B cell (primary cell): ENCODE data around the gene NAPB. TPM values are rescaled to one million over a fixed set of nuclear protein-coding genes. Genes with fewer than 3 reads are reported as not detected.

Experiments
- ATAC-seq: fragments of 200-7000 bp; cut with Tn5 transposase; one replicate; pipeline ENCODE4 v1.10.0; 2021; ENCODE audit warnings: low read depth, mild to moderate bottlenecking, moderate number of reproducible peaks, moderate library complexity
- CTCF ChIA-PET: fragments of 350-600 bp; sonication (Branson Sonifier 250); formaldehyde crosslinking; loops from one replicate; lab custom pipeline; 2021; ENCODE audit warnings: antibody characterized with exemption, inconsistent platforms; lab: Charles Lee
- POLR2A ChIA-PET: fragments of 350-600 bp; sonication (Branson Sonifier 250); formaldehyde crosslinking; loops from one replicate; lab custom pipeline; 2021; ENCODE audit warnings: antibody characterized with exemption; lab: Charles Lee
- DNase-seq: peaks from one replicate; pipeline ENCODE4 v3.0.0; 2013
- H2AFZ ChIP-seq: 2 replicates; pipeline ENCODE4 v1.6.1; 2012; ENCODE audit warnings: mild to moderate bottlenecking, low read depth, low read length; ENCODE audit not compliant: insufficient read depth, poor library complexity, severe bottlenecking
- H3K27ac ChIP-seq, 2 donors: 1 replicate in 1 of 2; 2 replicates in 1 of 2; pipeline ENCODE4 v1.5.1; 2012 to 2013; ENCODE audit warnings: low read length in 2 of 2, mild to moderate bottlenecking in 2 of 2, moderate library complexity in 1 of 2
- H3K27me3 ChIP-seq, 4 experiments: fragments of 200-600 bp in 1 of 4; sonication (generic) in 1 of 4; replicated peaks in 1 of 4; 1 replicate in 2 of 4; 2 replicates in 2 of 4; pipeline versions ENCODE4 v1.6.1 to v1.7.0; 2013 to 2016; ENCODE audit warnings: low read length in 3 of 4, mild to moderate bottlenecking in 2 of 4, mixed read lengths in 1 of 4, moderate library complexity in 1 of 4; ENCODE audit not compliant: insufficient read depth in 4 of 4, control insufficient read depth in 3 of 4; ENCODE audit errors: control extremely low read depth in 1 of 4
- H3K36me3 ChIP-seq, 2 experiments: replicated peaks in 1 of 2; 1 replicate in 1 of 2; 2 replicates in 1 of 2; pipeline versions ENCODE4 v1.6.1 to v1.7.1; 2013; ENCODE audit warnings: low read length in 1 of 2; ENCODE audit not compliant: insufficient read depth in 2 of 2, control insufficient read depth in 1 of 2; ENCODE audit errors: control extremely low read depth in 1 of 2, extremely low read depth in 1 of 2
- H3K4me1 ChIP-seq, 2 donors: fragments of 200-600 bp in 1 of 2; sonication (generic) in 1 of 2; 1 replicate in 1 of 2; 2 replicates in 1 of 2; pipeline versions ENCODE4 v1.5.1 to v1.6.1; 2013 to 2017; ENCODE audit warnings: low read length in 2 of 2; ENCODE audit not compliant: control insufficient read depth in 2 of 2, insufficient read depth in 2 of 2
- H3K4me2 ChIP-seq: replicated peaks from 2 replicates; pipeline ENCODE3; 2012; ENCODE audit warnings: mild to moderate bottlenecking, low read depth, low read length; ENCODE audit not compliant: poor library complexity, severe bottlenecking
- H3K4me3 ChIP-seq, 5 experiments: fragments of 200-600 bp in 1 of 5; sonication (generic) in 1 of 5; 1 replicate in 3 of 5; 2 replicates in 2 of 5; pipeline versions ENCODE4 v1.5.1 to v1.7.0; 2011 to 2016; ENCODE audit warnings: low read length in 4 of 5, mild to moderate bottlenecking in 4 of 5, low read depth in 2 of 5, control low read depth in 1 of 5, moderate library complexity in 1 of 5; ENCODE audit not compliant: insufficient read depth in 1 of 5; ENCODE audit errors: control extremely low read depth in 1 of 5, extremely low read depth in 1 of 5
- H3K79me2 ChIP-seq: fragments of 200-600 bp; sonication (generic); one replicate; pipeline ENCODE4 v1.6.0; 2016; ENCODE audit warnings: low read length; ENCODE audit not compliant: control insufficient read depth, insufficient read depth
- H3K9ac ChIP-seq: fragments of 200-600 bp; sonication (generic); 2 replicates; pipeline ENCODE4 v1.6.1; 2017; ENCODE audit warnings: mild to moderate bottlenecking, low read length, moderate library complexity
- H3K9me3 ChIP-seq, 3 donors: one replicate each; pipeline versions ENCODE4 v1.6.1 to v1.7.1; 2013; ENCODE audit warnings: low read length in 2 of 3; ENCODE audit not compliant: control insufficient read depth in 2 of 3, insufficient read depth in 1 of 3; ENCODE audit errors: control extremely low read depth in 1 of 3
- H4K20me1 ChIP-seq: 2 replicates; pipeline ENCODE4 v1.6.0; 2012; ENCODE audit warnings: mild to moderate bottlenecking, low read length; ENCODE audit not compliant: insufficient read depth, control insufficient read depth, poor library complexity, severe bottlenecking
- H3K27ac Mint-ChIP-seq: one replicate; pipeline ENCODE4 v1.8.0; 2021; ENCODE audit warnings: mixed read lengths
- H3K27me3 Mint-ChIP-seq: one replicate; pipeline ENCODE4 v1.8.0; 2021; ENCODE audit warnings: mixed read lengths
- H3K4me1 Mint-ChIP-seq: one replicate; pipeline ENCODE4 v1.8.0; 2021; ENCODE audit warnings: mixed read lengths
- H3K4me3 Mint-ChIP-seq: one replicate; pipeline ENCODE4 v1.8.0; 2021; ENCODE audit warnings: mixed read lengths
- H3K9me3 Mint-ChIP-seq: one replicate; pipeline ENCODE4 v1.8.0; 2022; ENCODE audit warnings: mixed read lengths; ENCODE audit not compliant: insufficient read depth
- CTCF ChIP-seq: fragments of 200-600 bp; IDR thresholded peaks from one replicate; pipeline ENCODE4 v1.8.0; 2022; ENCODE audit warnings: antibody characterized with exemption, mild to moderate bottlenecking
- EZH2 ChIP-seq: IDR thresholded peaks from 2 replicates; pipeline ENCODE4 v1.6.1; 2012; ENCODE audit warnings: borderline replicate concordance, low read depth, mild to moderate bottlenecking, moderate library complexity, low read length; ENCODE audit not compliant: insufficient read depth, poor library complexity, severe bottlenecking
- WGBS: methylation state at CpG from one replicate; pipeline ENCODE4 v1.1.5; 2013; ENCODE audit warnings: missing lambda C conversion rate; ENCODE audit not compliant: insufficient coverage; 5-methylcytosine and 5-hydroxymethylcytosine counted together
- intact Hi-C: fragments of 100-400 bp; cut with micrococcal nuclease; formaldehyde crosslinking; loops from one replicate; pipeline ENCODE4 v1.10.0; 2022
- polyA plus RNA-seq: library from polyadenylated mRNA; depleted of rRNA; stranded (reverse); fragments of >200 nt; gene quantifications from 2 replicates; pipeline ENCODE4 v1.2.3, GENCODE V29; 2012
- total RNA-seq, 2 donors: library from RNA; stranded (reverse); fragments of 120-200 nt in 1 of 2; gene quantifications; 1 replicate in 1 of 2; 2 replicates in 1 of 2; pipeline versions ENCODE4 v1.2.3 to v1.2.4, GENCODE V29; 2013 to 2022

NAPB gene
- total and polyA plus RNA-seq, 2 donors (not counting 1 experiment from before 2014, with no cell fraction given), result 4.1 to 13.0 TPM

- DNase-seq, result no peak
- ATAC-seq, result no peak
- ChIA-PET POLR2A (no interaction called here), CTCF (interaction anchor here (0.6 kb wide), 1 partner anchor 35 kb away, joined by 3 read pairs; no protein-coding TSS in a partner anchor)
- Histone ChIP-seq H4K20me1 (peaks cover 14% of the 10 kb centered on the region), H3K27me3 (no peaks in the 10 kb centered on the region), H3K4me1 (peaks cover 11 to 12% of the 10 kb centered on the region in 2 donors), H2AFZ (no peak overlapping the region), H3K79me2 (peaks cover 88% of the 10 kb centered on the region), H3K27ac (no peak overlapping the region), H3K9ac (no peak overlapping the region), H3K36me3 (no peaks in the 10 kb centered on the region), H3K4me3 (no peak overlapping the region), H3K4me2 (no peak overlapping the region), H3K9me3 (no peaks in the 10 kb centered on the region)
- 90% methylated on average over 2 of the region's 3 CpGs for WGBS
- Mint-ChIP-seq H3K4me1 (peaks cover 17% of the 10 kb centered on the region), H3K27me3 (no peaks in the 10 kb centered on the region), H3K4me3 (no peak overlapping the region), H3K9me3 (no peaks in the 10 kb centered on the region), H3K27ac (no peak overlapping the region)
- TF ChIP-seq EZH2 (no peak), CTCF (no peak)
- intact Hi-C loops, result no loop called here
Observed at GRCh38 chr20:23409800-23410199, 11.5 kb downstream of the NAPB start.

- Histone ChIP-seq H3K4me1 (peaks cover 11 to 12% of the 10 kb centered on the region in 2 donors), H3K4me2 (no peak overlapping the region), H4K20me1 (peaks cover 16% of the 10 kb centered on the region), H3K27ac (peak overlapping the region in 1 of 2 donors; percentile 54), H3K36me3 (no peaks in the 10 kb centered on the region), H3K9ac (no peak overlapping the region), H3K79me2 (peaks cover 89% of the 10 kb centered on the region), H3K9me3 (no peaks in the 10 kb centered on the region), H3K27me3 (no peaks in the 10 kb centered on the region), H3K4me3 (no peak overlapping the region), H2AFZ (no peak overlapping the region)
- Mint-ChIP-seq H3K9me3 (no peaks in the 10 kb centered on the region), H3K27ac (no peak overlapping the region), H3K27me3 (no peaks in the 10 kb centered on the region), H3K4me3 (no peak overlapping the region), H3K4me1 (peaks cover 17% of the 10 kb centered on the region)
- intact Hi-C loops, result no loop called here
- CTCF ChIA-PET, result interaction anchor here (0.6 kb wide), 1 partner anchor 36 kb away, joined by 3 read pairs; no protein-coding TSS in a partner anchor
- no CpG with 5 or more reads among the region's 2 CpGs for WGBS
- DNase-seq, result no peak
- TF ChIP-seq EZH2 (no peak), CTCF (no peak)
- POLR2A ChIA-PET, result no interaction called here
- ATAC-seq, result no peak
Observed at GRCh38 chr20:23408957-23409356, 12.3 kb downstream of the NAPB start.
